Measurements from ENCODE around the gene CACNA1C.

GRCh38 chr12:2680676-2681039 is 627.9 kb downstream of the CACNA1C start:
- TF ChIP-seq POLR2AphosphoS5 (IDR thresholded peaks at IDR 0.05) (no peak), EP300 (IDR thresholded peaks at IDR 0.05) (no peak)
